Measurements from ENCODE around the gene PLCG1. TPM values are rescaled to one million over a fixed set of nuclear protein-coding genes. Genes with fewer than 3 reads are reported as not detected.

PLCG1 gene
- polyA plus RNA-seq, 1 donor from 2014 or later = 164 TPM

DNA sequence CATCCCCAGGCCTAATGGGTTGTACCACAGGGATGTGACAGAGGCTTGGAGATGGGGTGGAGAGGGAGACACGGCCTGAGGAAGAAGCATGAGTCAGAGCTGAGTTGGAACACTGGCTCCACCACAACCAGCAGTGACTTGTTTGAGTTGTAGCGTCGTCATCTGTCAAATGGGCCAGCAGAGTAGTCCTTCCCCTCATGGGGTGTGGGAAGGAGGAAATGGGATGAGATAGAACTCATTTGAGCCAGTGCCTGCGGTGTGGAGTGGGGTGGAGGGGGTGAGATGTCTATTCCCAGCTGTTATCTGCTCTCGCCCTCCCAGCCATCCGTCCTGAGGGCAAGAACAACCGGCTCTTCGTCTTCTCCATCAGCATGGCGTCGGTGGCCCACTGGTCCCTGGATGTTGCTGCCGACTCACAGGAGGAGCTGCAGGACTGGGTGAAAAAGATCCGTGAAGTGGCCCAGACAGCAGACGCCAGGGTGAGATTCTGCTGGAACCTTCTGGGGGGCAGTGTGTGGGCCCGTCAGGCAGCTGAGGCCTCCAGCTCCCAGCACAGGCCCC lies 32.5 kb downstream of the PLCG1 start:
- H3K9ac ChIP-seq (ENCODE audit: low read length) = no peak overlapping the region
- no peaks in the 10 kb centered on the region for H3F3A ChIP-seq (ENCODE audit: insufficient read depth, low read length, poor library complexity, severe bottlenecking)
- H3K27me3 ChIP-seq (ENCODE audit: insufficient read depth, low read depth, low read length) = no peaks in the 10 kb centered on the region
- H3K9me3 ChIP-seq (ENCODE audit: low read length) = no peaks in the 10 kb centered on the region
- no peak overlapping the region for H3K27ac ChIP-seq (ENCODE audit: low read length)
- no peaks in the 10 kb centered on the region for H3K79me2 ChIP-seq (replicated peaks; ENCODE audit: insufficient read depth, low read length)
- H3K36me3 ChIP-seq (ENCODE audit: insufficient read depth, low read length) = peaks cover 5% of the 10 kb centered on the region
- no peaks in the 10 kb centered on the region for H3K9me2 ChIP-seq (ENCODE audit: insufficient read depth, low read length)
- H3K4me2 ChIP-seq (ENCODE audit: low read length) = no peak overlapping the region
- TF ChIP-seq MXI1 (conservative IDR thresholded peaks at IDR 0.05; ENCODE audit: poor library complexity, severe bottlenecking) = no peak
- no peak for TF ChIP-seq RAD21 (conservative IDR thresholded peaks at IDR 0.05)
- TF ChIP-seq, protein P1, sequence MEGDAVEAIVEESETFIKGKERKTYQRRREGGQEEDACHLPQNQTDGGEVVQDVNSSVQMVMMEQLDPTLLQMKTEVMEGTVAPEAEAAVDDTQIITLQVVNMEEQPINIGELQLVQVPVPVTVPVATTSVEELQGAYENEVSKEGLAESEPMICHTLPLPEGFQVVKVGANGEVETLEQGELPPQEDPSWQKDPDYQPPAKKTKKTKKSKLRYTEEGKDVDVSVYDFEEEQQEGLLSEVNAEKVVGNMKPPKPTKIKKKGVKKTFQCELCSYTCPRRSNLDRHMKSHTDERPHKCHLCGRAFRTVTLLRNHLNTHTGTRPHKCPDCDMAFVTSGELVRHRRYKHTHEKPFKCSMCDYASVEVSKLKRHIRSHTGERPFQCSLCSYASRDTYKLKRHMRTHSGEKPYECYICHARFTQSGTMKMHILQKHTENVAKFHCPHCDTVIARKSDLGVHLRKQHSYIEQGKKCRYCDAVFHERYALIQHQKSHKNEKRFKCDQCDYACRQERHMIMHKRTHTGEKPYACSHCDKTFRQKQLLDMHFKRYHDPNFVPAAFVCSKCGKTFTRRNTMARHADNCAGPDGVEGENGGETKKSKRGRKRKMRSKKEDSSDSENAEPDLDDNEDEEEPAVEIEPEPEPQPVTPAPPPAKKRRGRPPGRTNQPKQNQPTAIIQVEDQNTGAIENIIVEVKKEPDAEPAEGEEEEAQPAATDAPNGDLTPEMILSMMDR (IDR thresholded peaks at IDR 0.05; ENCODE audit: poor library complexity, severe bottlenecking) = no peak
- TF ChIP-seq SMC3 (conservative IDR thresholded peaks at IDR 0.05; ENCODE audit: poor library complexity) = no peak
- TF ChIP-seq EZH2 (IDR thresholded peaks at IDR 0.05; ENCODE audit: borderline replicate concordance, insufficient read depth, low read length, poor library complexity, severe bottlenecking) = no peak
- TF ChIP-seq, protein P2, sequence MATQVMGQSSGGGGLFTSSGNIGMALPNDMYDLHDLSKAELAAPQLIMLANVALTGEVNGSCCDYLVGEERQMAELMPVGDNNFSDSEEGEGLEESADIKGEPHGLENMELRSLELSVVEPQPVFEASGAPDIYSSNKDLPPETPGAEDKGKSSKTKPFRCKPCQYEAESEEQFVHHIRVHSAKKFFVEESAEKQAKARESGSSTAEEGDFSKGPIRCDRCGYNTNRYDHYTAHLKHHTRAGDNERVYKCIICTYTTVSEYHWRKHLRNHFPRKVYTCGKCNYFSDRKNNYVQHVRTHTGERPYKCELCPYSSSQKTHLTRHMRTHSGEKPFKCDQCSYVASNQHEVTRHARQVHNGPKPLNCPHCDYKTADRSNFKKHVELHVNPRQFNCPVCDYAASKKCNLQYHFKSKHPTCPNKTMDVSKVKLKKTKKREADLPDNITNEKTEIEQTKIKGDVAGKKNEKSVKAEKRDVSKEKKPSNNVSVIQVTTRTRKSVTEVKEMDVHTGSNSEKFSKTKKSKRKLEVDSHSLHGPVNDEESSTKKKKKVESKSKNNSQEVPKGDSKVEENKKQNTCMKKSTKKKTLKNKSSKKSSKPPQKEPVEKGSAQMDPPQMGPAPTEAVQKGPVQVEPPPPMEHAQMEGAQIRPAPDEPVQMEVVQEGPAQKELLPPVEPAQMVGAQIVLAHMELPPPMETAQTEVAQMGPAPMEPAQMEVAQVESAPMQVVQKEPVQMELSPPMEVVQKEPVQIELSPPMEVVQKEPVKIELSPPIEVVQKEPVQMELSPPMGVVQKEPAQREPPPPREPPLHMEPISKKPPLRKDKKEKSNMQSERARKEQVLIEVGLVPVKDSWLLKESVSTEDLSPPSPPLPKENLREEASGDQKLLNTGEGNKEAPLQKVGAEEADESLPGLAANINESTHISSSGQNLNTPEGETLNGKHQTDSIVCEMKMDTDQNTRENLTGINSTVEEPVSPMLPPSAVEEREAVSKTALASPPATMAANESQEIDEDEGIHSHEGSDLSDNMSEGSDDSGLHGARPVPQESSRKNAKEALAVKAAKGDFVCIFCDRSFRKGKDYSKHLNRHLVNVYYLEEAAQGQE (IDR thresholded peaks at IDR 0.05; ENCODE audit: borderline replicate concordance) = no peak
- TF ChIP-seq EP300 (conservative IDR thresholded peaks at IDR 0.05; ENCODE audit: poor library complexity, severe bottlenecking) = no peak
- TF ChIP-seq TAF1 (IDR thresholded peaks at IDR 0.05; ENCODE audit: low read depth) = no peak
- no peak for TF ChIP-seq POLR2AphosphoS5 (IDR thresholded peaks at IDR 0.05)
- no peak overlapping the region for H3K4me3 ChIP-seq (ENCODE audit: low read length)
- no peaks in the 10 kb centered on the region for H4K20me1 ChIP-seq (ENCODE audit: insufficient read depth)
- H2AFZ ChIP-seq (ENCODE audit: low read depth, low read length) = no peak overlapping the region

DNA sequence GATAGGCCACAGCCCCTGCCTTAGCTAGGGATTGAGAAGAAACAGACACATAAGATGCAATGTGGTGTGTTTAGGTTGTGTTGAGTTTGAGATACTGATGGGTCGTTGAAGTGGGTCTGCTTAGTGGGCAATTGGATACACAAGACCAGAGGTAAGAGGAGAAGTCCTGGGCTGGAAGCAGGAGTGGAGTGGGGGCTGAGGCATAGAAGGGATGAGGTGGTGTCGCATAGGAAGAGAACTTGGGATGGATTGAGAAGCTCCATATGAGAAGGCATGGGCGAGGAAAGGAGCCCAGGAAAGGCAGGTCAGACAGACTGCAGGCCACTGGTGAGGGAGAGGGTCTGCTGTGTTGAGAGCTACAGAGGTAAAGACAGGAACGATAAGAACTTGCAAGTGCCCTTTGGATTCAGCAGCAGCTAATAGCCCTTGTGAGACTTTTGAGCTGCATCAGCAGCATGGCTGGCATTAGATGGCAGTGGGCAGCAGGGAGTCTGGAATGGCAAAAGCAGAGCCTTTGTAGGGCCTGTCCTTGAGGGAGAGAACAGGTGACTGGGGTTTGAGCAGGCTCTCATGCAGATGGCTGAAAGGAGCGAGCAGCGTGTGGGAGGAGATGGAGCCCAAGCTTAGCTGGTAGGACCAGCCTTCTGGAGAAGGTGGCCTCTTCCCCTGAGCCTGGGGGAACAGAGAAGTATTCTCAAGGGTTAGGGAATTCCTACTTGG lies 33.2 kb downstream of the PLCG1 start:
- TF ChIP-seq TAF1 (IDR thresholded peaks at IDR 0.05; ENCODE audit: low read depth) = no peak
- no peak for TF ChIP-seq EZH2 (IDR thresholded peaks at IDR 0.05; ENCODE audit: borderline replicate concordance, insufficient read depth, low read length, poor library complexity, severe bottlenecking)
- no peak for TF ChIP-seq SMC3 (conservative IDR thresholded peaks at IDR 0.05; ENCODE audit: poor library complexity)
- TF ChIP-seq, protein P2 (IDR thresholded peaks at IDR 0.05; ENCODE audit: borderline replicate concordance) = no peak
- TF ChIP-seq POLR2AphosphoS5 (IDR thresholded peaks at IDR 0.05) = no peak
- TF ChIP-seq RAD21 (conservative IDR thresholded peaks at IDR 0.05) = no peak
- no peak for TF ChIP-seq MXI1 (conservative IDR thresholded peaks at IDR 0.05; ENCODE audit: poor library complexity, severe bottlenecking)
- TF ChIP-seq, protein P1 (IDR thresholded peaks at IDR 0.05; ENCODE audit: poor library complexity, severe bottlenecking) = no peak
- no peak for TF ChIP-seq EP300 (conservative IDR thresholded peaks at IDR 0.05; ENCODE audit: poor library complexity, severe bottlenecking)
- Histone ChIP-seq H3K4me3 (ENCODE audit: low read length) (no peak overlapping the region), H3F3A (ENCODE audit: insufficient read depth, low read length, poor library complexity, severe bottlenecking) (no peaks in the 10 kb centered on the region), H3K79me2 (replicated peaks; ENCODE audit: insufficient read depth, low read length) (no peaks in the 10 kb centered on the region), H3K4me2 (ENCODE audit: low read length) (no peak overlapping the region), H4K20me1 (ENCODE audit: insufficient read depth) (no peaks in the 10 kb centered on the region), H3K27ac (ENCODE audit: low read length) (no peak overlapping the region), H3K36me3 (ENCODE audit: insufficient read depth, low read length) (peaks cover 5% of the 10 kb centered on the region), H3K9me2 (ENCODE audit: insufficient read depth, low read length) (no peaks in the 10 kb centered on the region), H2AFZ (ENCODE audit: low read depth, low read length) (no peak overlapping the region), H3K9ac (ENCODE audit: low read length) (no peak overlapping the region), H3K9me3 (ENCODE audit: low read length) (no peaks in the 10 kb centered on the region), H3K27me3 (ENCODE audit: insufficient read depth, low read depth, low read length) (no peaks in the 10 kb centered on the region)

Measured in neural cell (in vitro differentiated cells).